HAP-1 (cell line): ENCODE results near the gene HOXB6.

Experiments
- DNase-seq, 2 experiments: peaks; one replicate each; pipeline ENCODE4 v3.0.0-alpha.2; 2016 to 2020; ENCODE audit warnings: low spot score in 2 of 2
- H3K27me3 ChIP-seq: fragments of 250-450 bp; sonication (Bioruptor Pico); 2 replicates; pipeline ENCODE4 v1.5.1; 2020; ENCODE audit warnings: low read depth, mild to moderate bottlenecking, moderate library complexity
- H3K36me3 ChIP-seq: fragments of 250-450 bp; sonication (Bioruptor Pico); replicated peaks from 2 replicates; pipeline ENCODE4 v1.5.1; 2020; ENCODE audit warnings: mild to moderate bottlenecking
- H3K4me1 ChIP-seq: fragments of 250-450 bp; sonication (Bioruptor Pico); 2 replicates; pipeline ENCODE4 v1.5.1; 2020; ENCODE audit warnings: mild to moderate bottlenecking
- H3K4me3 ChIP-seq: fragments of 250-450 bp; sonication (Bioruptor Pico); 2 replicates; pipeline ENCODE4 v1.5.1; 2020; ENCODE audit warnings: mild to moderate bottlenecking, moderate library complexity
- H3K9me3 ChIP-seq: fragments of 250-450 bp; sonication (Bioruptor Pico); 2 replicates; pipeline ENCODE4 v1.5.1; 2020; ENCODE audit warnings: mild to moderate bottlenecking, moderate library complexity
- in situ Hi-C: fragments of 300-500 bp; cut with MboI; formaldehyde crosslinking; loops from 3 replicates; pipeline ENCODE4 v1.14.3; 2020; ENCODE audit warnings: low sequenced_read_pairs, inconsistent platforms, mixed read lengths

The HOXB6 gene

GRCh38 chr17:48575673-48576478 lies 28.9 kb downstream of the HOXB6 start:
- no peaks in the 10 kb centered on the region for H3K36me3 ChIP-seq
- peak in 1 of 2 experiments; percentile 36 for DNase-seq
- in situ Hi-C loops = loop anchor here (5.0 kb wide), 1 partner anchor 34 kb away; no protein-coding TSS in a partner anchor
- H3K4me3 ChIP-seq = peak overlapping the region; percentile 2; the same call in 1 of the 2 replicates
- no peaks in the 10 kb centered on the region for H3K27me3 ChIP-seq
- peaks cover 28% of the 10 kb centered on the region for H3K4me1 ChIP-seq
- H3K9me3 ChIP-seq = no peaks in the 10 kb centered on the region

- H3K4me1 ChIP-seq = peaks cover 28% of the 10 kb centered on the region
- no peaks in the 10 kb centered on the region for H3K36me3 ChIP-seq
- in situ Hi-C loops = loop anchor here (5.0 kb wide), 1 partner anchor 33 kb away; no protein-coding TSS in a partner anchor
- no peaks in the 10 kb centered on the region for H3K27me3 ChIP-seq
- no peaks in the 10 kb centered on the region for H3K9me3 ChIP-seq
- H3K4me3 ChIP-seq = no peak overlapping the region
- peak; percentile 55 to 97 for DNase-seq
Measured at GRCh38 chr17:48575066-48575582, 29.7 kb downstream of the HOXB6 start.

- DNase-seq = no peak
- Histone ChIP-seq H3K27me3 (no peaks in the 10 kb centered on the region), H3K4me3 (peak overlapping the region; percentile 5)
Measured at GRCh38 chr17:48574505-48575065, 30.2 kb downstream of the HOXB6 start.

GRCh38 chr17:48571826-48572417 lies 32.9 kb downstream of the HOXB6 start:
- Histone ChIP-seq H3K36me3 (no peaks in the 10 kb centered on the region), H3K27me3 (no peaks in the 10 kb centered on the region)
- in situ Hi-C loops = no loop called here

More at GRCh38 chr17:48574505-48575065, 30.2 kb downstream of the HOXB6 start:
- H3K9me3 ChIP-seq = no peaks in the 10 kb centered on the region
- in situ Hi-C loops = loop anchor here (5.0 kb wide), 1 partner anchor 32 kb away; no protein-coding TSS in a partner anchor
- peaks cover 28% of the 10 kb centered on the region for H3K4me1 ChIP-seq
- H3K36me3 ChIP-seq = no peaks in the 10 kb centered on the region

GRCh38 chr17:48571024-48571818 lies 33.6 kb downstream of the HOXB6 start:
- Histone ChIP-seq H3K27me3 (no peaks in the 10 kb centered on the region), H3K9me3 (no peaks in the 10 kb centered on the region), H3K4me1 (peaks cover 27% of the 10 kb centered on the region), H3K36me3 (no peaks in the 10 kb centered on the region), H3K4me3 (no peak overlapping the region)
- in situ Hi-C loops = no loop called here
- no peak for DNase-seq

More at GRCh38 chr17:48571826-48572417, 32.9 kb downstream of the HOXB6 start:
- Histone ChIP-seq H3K4me3 (no peak overlapping the region), H3K9me3 (no peaks in the 10 kb centered on the region), H3K4me1 (peaks cover 28% of the 10 kb centered on the region)
- no peak for DNase-seq

- peaks cover 20% of the 10 kb centered on the region for H3K4me1 ChIP-seq
- DNase-seq = no peak
- H3K4me3 ChIP-seq = no peak overlapping the region
- H3K36me3 ChIP-seq = no peaks in the 10 kb centered on the region
- in situ Hi-C loops = no loop called here
- H3K27me3 ChIP-seq = no peaks in the 10 kb centered on the region
- no peaks in the 10 kb centered on the region for H3K9me3 ChIP-seq
Measured at GRCh38 chr17:48570325-48571023, 34.3 kb downstream of the HOXB6 start.

- peaks cover 16% of the 10 kb centered on the region for H3K4me1 ChIP-seq
Measured at GRCh38 chr17:48569674-48570324, 35.0 kb downstream of the HOXB6 start.

GRCh38 chr17:48569240-48569582 lies 35.6 kb downstream of the HOXB6 start:
- Histone ChIP-seq H3K4me1 (peaks cover 12% of the 10 kb centered on the region), H3K27me3 (no peaks in the 10 kb centered on the region), H3K36me3 (no peaks in the 10 kb centered on the region), H3K9me3 (no peaks in the 10 kb centered on the region), H3K4me3 (no peak overlapping the region)
- in situ Hi-C loops = no loop called here
- no peak for DNase-seq

More at GRCh38 chr17:48569674-48570324, 35.0 kb downstream of the HOXB6 start:
- in situ Hi-C loops = no loop called here
- Histone ChIP-seq H3K9me3 (no peaks in the 10 kb centered on the region), H3K4me3 (no peak overlapping the region), H3K27me3 (no peaks in the 10 kb centered on the region), H3K36me3 (no peaks in the 10 kb centered on the region)
- no peak for DNase-seq

- H3K9me3 ChIP-seq = no peaks in the 10 kb centered on the region
- no peak for DNase-seq
- in situ Hi-C loops = no loop called here
- peaks cover 10% of the 10 kb centered on the region for H3K4me1 ChIP-seq
- no peaks in the 10 kb centered on the region for H3K36me3 ChIP-seq
- no peaks in the 10 kb centered on the region for H3K27me3 ChIP-seq
- no peak overlapping the region for H3K4me3 ChIP-seq
Measured at GRCh38 chr17:48568499-48569239, 36.1 kb downstream of the HOXB6 start.

- in situ Hi-C loops = no loop called here
- H3K4me3 ChIP-seq = no peak overlapping the region
- H3K27me3 ChIP-seq = no peaks in the 10 kb centered on the region
Measured at GRCh38 chr17:48567646-48568354, 37.0 kb downstream of the HOXB6 start.

GRCh38 chr17:48567209-48567608 lies 37.6 kb downstream of the HOXB6 start:
- H3K27me3 ChIP-seq = no peaks in the 10 kb centered on the region
- in situ Hi-C loops = no loop called here
- no peaks in the 10 kb centered on the region for H3K36me3 ChIP-seq
- H3K9me3 ChIP-seq = no peaks in the 10 kb centered on the region
- no peak overlapping the region for H3K4me3 ChIP-seq
- no peak for DNase-seq
- no peaks in the 10 kb centered on the region for H3K4me1 ChIP-seq

More at GRCh38 chr17:48567646-48568354, 37.0 kb downstream of the HOXB6 start:
- peaks cover 1% of the 10 kb centered on the region for H3K4me1 ChIP-seq
- no peaks in the 10 kb centered on the region for H3K36me3 ChIP-seq
- no peak for DNase-seq
- H3K9me3 ChIP-seq = no peaks in the 10 kb centered on the region
